Hepatic stellate cell (primary cell): ENCODE data around the gene CRYM.
"Not testable (repeated sequence)": the region's sequence is repeated elsewhere in the genome, so short reads cannot be mapped to it uniquely, and the experiment has no call there.

Experiments
- DNase-seq: peaks from one replicate; pipeline ENCODE4 v3.0.0; 2011; ENCODE audit warnings: low spot score

CRYM gene

DNA sequence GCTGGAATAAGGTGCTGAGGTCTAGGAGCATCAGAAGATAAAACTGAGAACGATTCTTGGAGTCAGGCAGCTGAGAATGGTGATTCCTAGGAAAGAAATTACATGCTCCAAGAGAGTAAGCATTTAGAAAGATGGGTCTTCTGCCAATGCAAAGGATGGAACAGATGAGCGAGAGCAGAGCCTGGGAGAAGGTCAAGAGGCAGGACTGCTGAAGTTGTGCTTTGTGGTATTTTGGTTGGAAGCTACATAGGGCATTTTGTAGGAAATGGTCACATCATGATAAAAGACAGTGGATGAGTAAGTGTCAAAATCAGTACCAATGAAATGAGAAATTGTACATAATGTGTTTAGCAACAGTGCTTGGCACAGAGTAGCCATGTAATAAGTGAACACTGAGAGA, 1.4 kb upstream of the CRYM start:
- no peak for DNase-seq

DNA sequence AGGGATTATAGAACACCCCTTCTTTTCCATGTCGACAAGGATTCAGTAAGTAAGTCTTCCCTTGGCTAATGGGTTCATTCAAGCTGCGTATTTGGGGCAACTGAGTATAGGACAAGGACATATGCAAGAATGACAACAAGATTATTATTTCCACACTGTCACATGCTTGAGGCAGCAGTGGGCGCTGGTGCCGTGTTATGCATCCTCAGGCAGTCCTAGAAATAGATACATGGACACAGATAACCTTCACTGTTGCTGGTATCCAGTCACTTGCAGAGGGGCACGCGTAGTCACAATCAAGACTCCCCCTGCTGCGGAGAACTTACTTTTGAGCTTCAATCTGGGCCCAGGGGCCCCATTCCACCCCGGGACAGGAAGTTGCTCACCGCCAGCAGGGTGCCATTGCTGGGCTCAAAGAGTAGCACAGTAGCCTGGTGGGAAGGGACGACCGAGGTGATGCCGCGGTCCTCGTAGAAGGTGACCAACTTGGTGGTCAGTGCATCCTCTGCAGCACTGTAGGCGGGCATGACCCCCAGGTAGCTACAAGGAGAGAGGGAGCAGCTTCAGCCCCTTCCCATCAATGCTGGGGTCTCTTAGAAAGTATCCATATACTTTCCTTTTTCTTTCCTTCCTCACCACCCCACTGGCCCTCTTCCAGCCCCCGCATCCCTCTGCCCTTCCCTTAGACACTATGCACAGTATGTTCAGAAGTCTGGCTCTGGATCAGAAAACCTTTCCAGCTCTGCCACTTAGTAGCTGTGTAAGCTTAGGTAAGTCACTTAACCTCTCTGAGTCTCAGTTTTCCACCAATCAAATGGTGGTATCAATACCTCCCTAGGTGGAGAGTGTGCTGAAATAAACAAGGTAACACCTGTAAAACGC, 804 bp downstream of the CRYM start:
- no peak for DNase-seq

DNA sequence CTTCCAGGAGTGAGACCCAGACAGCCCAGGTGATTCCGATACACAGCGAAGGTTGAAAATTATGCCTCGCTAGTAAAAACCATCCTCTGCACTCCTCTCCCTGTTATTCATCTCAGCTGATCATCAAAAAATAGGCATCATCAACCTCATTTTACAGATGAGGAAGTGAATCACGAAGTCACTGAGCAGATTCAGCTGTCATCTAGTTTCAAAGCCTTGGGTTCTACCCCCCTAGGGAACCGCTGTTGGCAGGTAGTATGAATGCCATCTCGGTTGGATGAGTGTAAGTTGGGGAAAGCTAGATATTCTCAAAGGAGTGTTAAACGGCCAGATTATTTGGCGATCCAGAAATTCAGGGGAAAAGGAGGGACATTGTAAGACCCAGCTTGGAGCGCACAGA, 2.0 kb downstream of the CRYM start:
- DNase-seq: no peak

DNA sequence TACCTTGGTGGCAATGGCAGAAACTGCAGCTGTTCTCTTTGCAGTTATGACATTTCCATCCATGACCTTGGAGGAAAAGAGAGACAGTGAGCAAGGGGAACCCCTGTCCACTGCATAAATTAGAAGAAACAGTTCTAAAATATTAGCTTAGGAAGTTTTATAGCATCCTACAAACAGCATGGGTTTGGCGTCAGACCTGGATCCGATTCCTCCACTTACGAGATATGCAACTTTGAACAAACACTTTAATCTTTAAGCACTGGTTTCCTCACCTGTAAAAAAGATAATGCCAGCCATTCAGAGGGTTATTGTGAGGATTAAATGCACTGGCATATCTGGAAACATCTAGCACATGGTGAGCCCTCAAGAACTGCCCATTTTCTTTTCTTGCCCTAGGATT, 2.6 kb downstream of the CRYM start:
- DNase-seq: no peak

DNA sequence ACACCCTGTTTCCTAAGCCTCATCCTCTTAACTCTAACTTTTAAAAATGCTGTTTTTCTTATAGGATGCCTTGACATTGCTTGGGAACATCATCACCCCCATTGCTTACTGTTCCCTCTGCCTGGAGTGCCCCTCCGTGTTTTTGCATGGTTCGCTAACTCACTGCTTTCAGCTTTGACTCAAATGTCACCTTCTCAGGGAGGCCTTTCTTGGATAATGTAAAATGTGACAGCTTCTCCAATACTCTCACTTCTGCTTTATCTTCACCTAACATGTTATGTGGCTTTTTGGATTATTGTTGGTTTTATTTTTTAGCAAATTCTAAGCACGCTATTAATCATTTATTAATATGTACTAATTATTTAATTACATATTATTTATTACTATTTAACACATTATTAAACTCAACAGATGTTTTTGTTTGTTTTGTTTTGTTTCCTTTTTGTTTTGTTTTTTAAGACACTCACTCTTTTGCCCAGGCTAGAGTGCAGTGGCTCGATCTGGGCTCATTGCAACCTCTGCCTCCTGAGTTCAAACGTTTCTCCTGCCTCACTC, 3.8 kb downstream of the CRYM start:
- no peak for DNase-seq

DNA sequence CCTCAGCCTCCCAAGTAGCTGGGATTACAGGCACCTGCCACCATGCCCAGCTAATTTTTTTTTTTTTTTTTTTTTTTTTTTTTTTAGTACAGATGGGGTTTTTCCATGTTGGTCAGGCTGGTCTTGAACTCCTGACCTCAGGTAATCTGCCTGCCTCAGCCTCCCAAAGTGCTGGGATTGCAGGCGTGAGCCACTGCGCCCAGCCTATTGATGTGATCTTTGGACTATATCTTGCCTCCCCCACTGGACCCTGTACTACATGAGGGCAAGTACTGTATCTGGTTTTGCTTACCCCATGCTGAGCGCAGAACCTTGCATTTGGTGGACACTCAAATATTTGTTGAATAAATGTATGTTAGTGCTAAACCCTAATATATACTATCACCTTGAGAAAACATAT, 5.3 kb downstream of the CRYM start:
- DNase-seq: not testable (repeated sequence)

DNA sequence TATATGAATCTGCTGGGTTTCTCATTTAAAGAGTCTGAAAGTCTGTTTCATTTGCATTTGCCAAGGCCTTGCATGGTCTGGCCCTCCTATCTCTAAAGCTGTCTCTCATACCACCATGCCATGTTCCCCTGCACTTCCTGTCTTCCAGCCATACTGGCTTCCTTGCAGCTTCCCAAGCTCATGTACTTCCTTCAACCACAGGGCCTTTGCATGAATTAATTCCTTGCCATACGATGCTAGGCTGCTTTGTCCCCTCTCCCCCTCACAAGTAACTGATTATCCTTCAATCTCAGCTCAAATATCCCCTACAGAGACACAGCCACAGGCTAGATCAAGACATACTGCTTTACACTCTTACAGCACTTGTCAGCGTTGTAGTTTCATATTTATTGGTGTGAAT, 5.8 kb downstream of the CRYM start:
- no peak for DNase-seq

DNA sequence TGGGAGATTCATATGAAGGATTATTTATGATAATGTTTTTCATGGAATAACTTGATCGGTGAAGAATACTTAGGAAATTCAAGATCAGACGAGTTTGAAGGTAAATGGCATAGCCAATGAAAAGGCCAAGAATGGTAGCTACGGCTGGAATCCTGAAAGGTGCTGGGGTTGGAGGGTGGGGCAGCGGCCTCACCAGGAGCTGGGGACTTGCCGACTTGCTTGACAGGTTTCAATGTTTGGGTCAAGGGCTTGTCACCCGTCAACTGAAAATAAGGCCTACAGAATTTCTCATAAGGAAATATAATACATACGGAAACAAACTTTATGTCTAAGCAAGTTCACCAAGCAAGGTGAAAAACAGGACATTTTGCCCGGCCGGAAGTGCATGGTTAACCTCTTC, 9.9 kb downstream of the CRYM start:
- DNase-seq: no peak

DNA sequence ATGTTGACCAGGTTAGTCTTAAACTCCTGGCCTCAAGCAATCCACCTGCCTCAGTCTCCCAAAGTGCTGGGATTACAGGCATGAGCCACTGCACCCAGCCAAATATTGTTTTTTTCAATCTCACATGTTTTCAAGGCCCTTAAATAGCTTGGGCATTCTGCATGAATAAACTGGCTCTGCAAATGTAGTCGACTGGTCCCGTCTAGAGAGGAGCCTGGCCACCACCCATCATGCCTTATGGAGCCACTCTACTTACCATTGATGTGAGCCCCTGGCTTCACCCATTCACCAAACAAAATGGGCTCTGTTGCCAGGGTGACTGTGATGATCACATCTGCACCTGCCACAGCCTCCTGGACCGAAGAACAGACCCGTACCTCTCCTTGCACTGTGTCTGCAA, 10.8 kb downstream of the CRYM start:
- no peak for DNase-seq

DNA sequence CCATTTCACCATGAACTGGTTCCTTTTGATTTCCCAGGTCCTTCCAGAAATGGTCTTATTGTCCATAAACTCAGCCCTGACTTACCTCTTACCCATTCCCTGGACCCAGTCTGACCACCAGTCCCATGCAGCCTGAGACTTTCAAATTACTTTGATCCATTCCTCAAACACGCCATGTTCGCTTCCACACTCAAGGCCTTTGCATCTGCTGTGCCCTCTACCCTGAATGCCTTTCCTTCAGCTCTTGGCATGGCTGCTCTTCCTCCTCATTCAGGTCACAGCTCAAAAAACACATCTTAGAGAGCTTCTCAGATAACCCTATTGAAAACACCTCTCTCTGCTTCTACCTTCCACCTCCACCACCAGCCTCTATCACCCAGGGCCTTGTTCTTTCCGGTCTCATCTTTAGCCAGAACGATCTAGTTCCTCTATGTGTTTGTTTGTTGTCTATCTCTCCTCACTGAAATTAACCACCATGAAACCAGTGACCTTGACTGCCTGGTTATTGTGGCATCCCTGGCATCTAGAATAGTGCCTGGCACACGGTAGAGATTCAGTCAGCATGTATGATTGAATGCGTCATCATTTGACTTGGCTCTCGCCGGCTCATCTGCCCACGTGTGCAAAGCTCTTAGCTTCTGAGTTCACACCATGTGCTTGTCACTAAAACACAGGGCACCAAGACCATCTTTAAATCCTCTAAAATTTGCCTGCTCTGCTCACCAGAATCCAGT, 12.8 kb downstream of the CRYM start:
- DNase-seq: no peak

DNA sequence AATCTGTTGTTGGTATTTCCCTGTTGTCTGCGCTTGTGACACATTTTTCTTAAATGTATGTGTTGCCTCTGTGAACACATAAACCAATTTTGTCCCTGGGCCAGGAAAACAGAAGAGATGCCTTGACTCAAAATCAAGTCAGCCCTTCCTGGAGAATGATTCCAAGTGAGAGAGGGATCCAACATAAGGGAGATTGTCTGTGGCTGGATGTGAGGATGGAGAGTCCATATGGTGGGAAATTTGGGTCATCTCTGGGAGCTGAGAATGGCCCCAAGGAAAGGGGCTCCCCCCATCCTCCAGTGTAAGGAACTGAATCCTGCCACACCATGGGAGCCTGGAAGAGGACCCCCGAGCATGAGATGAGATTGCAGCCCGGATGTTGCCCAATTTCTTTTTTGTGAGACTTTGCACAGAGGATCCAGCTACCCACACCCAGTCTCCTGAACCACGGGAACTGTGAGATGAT, 13.5 kb downstream of the CRYM start:
- DNase-seq: no peak

DNA sequence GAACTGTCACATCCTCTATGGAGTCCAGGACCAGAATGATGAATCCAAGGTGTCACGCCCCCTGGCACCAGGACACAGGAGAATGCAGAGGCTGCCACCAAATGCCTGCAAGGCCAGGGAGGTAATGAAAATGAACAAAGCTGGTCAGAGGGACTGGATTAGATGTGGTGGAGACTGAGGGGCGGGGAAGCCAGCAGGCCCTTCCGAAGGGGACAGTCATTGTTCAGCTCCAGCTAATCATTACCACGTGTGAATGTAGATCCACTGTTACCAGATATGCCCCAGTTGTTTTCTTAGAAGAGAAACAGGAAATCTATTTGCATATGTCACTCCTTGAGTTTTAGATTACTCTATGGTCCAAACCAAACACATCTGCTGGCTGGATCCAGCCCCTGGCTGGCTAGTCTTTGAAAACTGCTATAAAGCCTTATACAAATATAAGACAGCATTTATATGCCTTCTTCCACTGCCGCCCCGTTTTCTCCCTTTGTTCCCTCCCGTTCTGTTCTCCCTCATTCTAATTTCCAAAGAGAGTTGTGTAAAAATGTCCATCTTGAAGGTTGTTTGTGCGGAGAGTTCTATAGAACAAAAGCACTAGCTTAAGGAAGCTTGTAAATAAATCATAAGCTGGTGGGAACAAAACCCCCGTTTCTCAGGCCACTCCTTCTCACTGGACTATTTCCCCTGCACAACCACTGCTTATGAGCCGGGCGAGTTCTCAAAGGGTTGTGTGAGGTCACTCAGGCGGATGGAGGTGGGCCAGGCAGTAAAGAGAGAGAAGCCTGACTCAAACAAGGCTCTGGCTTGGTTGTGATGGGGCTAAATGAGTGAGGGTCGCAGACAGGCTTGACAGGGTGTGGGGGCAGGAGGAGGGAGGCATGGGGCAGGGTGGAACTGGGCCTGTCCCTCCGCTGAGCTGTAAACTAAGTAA, 14.2 kb downstream of the CRYM start:
- DNase-seq: no peak

DNA sequence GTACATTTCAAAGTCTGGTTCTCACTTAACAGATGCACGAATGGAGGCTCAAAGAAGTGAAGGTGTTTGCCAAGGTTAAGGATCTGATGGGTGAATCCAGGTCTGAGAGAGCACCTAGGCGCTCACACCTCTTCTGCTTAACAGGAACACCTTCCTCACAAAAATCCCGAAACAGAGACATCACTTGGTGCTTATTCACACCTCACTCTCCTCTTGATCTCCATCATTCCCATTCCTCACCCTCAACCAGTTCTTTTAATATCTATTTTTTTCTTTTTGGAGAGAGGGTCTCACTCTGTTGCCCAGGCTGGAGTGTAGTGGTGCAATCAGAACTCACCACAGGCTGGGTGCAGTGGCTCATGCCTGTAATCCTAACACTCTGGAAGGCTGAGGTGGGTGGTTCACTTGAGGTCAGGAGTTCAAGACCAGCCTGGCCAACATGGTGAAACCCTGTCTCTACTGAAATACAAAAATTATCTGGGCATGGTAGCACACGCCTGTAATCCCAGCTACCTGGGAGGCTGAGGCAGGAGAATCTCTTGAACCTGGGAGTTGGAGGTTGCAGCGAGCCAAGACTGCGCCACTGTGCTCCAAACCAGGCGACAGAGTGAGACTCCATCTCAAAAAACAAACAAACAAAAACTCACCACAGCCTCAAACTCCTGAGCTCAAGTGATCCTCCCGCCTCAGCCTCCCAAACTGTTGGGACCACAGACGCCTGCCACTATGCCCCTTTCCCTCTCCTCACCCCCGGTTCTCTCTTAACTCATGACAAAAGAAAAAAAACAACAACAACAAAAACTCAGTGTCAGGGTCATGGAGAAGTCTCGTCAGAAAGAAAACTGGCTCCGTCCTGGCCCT, 15.1 kb downstream of the CRYM start:
- no peak for DNase-seq

DNA sequence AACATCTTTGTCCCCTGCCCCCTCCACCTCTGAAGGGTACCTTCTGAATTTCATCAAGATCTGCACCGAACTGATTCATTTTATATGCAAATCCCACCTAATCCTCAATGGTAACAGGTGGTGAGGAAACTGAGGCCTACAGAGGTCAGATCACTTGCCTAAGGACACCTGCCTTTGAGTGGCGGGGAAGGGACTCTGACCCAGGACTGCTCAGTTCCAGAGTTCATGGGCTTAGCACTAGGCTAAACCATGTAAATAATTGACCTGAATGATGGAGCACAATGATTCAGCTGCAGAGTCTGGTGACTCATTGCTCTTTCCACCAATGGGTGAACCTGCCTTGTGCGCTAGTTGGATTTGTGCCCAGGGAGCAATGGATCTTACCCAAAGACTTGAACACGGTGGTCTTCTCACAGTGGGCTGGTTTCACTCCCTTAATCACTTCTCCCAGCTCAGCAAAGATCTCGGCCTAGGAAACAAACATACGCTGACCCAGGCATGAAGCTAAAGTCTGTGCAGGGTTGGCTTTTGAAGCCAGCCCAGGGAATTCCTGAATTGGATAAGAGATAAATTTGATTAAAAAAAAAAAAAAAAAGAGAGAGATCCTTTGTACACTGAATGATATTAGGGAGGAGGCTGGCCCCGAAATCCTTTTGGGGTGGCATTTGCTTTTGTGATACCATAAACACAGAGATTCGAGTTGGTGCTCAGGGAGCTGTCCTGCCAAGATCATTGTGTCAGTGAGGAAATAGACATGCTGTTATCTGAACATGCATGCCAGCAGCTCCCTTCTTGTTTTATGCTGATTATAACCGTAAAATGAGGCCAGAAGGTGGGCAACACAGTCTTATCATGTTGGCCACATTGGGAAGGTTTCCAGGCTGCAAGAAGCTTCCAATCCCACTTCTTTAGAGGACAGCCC, 17.0 kb downstream of the CRYM start:
- peak; percentile 19 for DNase-seq

DNA sequence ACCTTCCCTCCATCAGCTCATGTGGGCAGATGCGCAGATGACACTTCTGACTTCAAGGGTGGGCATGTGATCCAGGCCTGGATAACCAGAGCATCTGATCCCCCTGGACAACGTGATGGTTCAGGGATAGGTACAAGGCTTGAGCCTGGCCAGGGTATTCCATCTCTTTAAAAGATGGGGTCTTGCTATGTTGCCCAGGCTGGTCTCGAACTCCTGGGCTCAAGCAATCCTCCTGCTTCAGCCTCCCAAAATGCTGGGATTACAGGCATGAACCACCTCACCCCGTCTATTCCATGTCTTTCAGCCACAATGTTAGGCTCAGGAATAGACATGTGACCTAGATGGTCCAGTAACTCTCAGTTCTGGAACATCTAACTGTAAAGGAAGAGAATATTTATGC, 20.8 kb downstream of the CRYM start:
- no peak for DNase-seq

DNA sequence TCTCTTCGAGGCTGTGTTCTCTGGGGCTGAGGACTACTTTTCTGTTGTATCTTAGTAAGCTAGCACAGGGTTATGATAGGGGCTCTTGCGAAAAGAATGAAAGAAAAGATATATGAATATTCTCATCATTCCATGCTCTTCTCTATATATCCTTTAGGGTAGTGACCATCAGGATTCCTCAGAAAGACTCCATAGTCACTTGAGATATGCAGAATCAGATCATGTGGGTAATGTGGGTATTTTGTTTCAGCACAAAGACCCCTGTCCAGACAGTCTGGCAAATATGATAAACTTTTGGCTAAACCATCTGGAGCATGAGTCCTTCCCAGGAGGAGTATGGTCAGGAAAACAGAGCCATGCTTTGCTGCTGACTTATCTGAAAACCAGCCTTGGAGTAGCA, 21.5 kb downstream of the CRYM start:
- DNase-seq: no peak

DNA sequence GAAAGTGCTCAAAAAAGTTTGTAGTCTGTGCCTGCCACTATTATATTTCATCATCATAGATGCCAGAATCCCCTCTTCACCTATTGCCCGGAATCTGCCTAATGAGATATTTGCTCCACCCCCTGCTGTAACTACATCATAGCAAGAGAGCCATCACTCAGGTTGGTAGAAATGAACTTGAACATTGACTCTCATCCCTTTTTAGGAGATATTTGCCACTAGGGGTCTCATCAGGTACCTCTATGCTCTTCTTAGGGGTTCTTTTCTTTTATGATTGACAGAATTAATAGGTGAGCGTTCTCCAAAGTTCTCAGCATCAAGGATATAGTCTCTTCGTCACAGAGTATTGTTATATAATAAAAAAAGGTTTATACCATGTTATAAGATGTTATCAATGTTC, 24.6 kb downstream of the CRYM start:
- no peak for DNase-seq

DNA sequence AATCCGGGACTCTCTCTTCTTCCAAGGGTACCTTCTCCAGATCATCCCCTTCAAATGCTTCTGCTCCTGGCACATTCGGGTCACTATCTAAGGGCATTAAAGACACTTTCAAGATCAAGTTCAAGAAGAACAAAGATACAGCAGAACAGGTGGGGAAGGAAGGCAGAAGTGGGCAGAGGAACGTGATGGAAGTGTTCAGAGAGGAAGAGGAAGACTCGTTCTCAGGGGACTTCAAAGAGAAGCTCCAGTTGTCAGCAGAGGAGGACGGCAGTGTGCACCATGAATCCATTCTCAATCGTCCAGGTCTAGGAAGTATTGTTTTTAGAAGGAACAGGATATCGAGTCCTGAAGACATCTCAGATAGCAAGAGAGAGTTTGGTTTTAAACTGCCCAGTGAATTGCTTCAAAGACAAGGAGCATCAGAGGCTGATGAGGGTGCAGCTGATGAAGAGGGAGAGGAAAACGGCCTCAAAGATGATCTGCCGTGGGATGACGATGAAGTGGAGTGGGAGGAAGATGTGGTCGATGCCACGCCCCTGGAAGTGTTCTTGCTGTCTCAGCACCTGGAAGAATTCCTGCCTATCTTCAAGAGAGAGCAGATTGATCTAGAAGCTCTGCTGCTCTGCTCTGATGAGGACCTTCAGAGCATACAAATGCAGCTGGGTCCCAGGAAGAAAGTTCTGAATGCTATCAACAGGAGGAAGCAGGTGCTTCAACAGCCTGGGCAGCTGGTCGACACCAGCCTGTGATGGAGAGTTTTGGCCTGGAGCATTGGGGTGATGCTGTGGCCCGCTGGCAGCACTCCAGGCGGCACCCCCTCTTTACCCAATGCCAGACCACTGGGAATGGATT, 27.8 kb downstream of the CRYM start:
- DNase-seq: no peak

DNA sequence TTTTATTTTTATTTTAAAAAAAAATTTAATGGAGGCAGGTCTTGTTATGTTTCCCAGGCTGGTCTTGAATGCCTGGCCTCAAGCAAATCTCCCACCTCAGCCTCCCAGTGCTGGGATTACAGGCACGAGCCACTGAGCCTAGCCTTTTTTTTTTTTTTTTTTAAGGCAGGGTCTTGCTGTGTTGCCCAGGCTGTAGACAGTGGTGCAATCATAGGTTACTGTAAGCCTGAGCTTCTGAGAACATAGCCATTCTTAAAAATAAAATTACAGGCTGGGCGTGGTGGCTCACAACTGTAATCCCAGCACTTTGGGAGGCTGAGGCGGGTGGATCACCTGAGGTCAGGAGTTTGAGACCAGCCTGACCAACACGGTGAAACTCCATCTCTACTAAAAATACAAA, 29.9 kb downstream of the CRYM start:
- DNase-seq: not testable (repeated sequence)
